Activated naive CD4-positive, alpha-beta T cell treated with anti-CD3 and anti-CD28 coated beads for 36 hours (primary cell): ENCODE data around the gene ZSWIM3. TPM values are rescaled to one million over a fixed set of nuclear protein-coding genes. Genes with fewer than 3 reads are reported as not detected.
A peak's percentile ranks its signal among the peaks of the same experiment; 100 is the strongest.

Experiments
- CTCF ChIA-PET: fragments of 350-600 bp; sonication (Branson Sonifier 250); formaldehyde crosslinking; loops from one replicate; lab custom pipeline; 2021; ENCODE audit warnings: antibody characterized with exemption; lab: Charles Lee
- DNase-seq: peaks from one replicate; pipeline ENCODE4 v3.0.0-alpha.2; 2020
- H3K27ac Mint-ChIP-seq: one replicate; pipeline ENCODE4 v1.8.0; 2021; ENCODE audit warnings: mild to moderate bottlenecking, mixed read lengths
- H3K27me3 Mint-ChIP-seq: one replicate; pipeline ENCODE4 v1.8.0; 2021; ENCODE audit warnings: low read depth, mixed read lengths
- H3K36me3 Mint-ChIP-seq: one replicate; pipeline ENCODE4 v1.8.0; 2021; ENCODE audit warnings: low read depth, mixed read lengths
- H3K4me1 Mint-ChIP-seq: one replicate; pipeline ENCODE4 v1.8.0; 2021; ENCODE audit warnings: low read depth, mixed read lengths
- H3K4me3 Mint-ChIP-seq: one replicate; pipeline ENCODE4 v1.8.0; 2021; ENCODE audit warnings: mild to moderate bottlenecking, moderate library complexity, mixed read lengths
- H3K9me3 Mint-ChIP-seq: one replicate; pipeline ENCODE4 v1.8.0; 2021; ENCODE audit warnings: mixed read lengths
- intact Hi-C: fragments of 100-400 bp; cut with micrococcal nuclease; formaldehyde crosslinking; loops from one replicate; pipeline ENCODE4 v1.15.1; 2023
- total RNA-seq, 2 experiments: library from RNA; stranded (reverse); gene quantifications; one replicate each; pipeline ENCODE4 v1.2.3, GENCODE V29; 2021

The ZSWIM3 gene
- total RNA-seq, 2 experiments from 2014 or later = 3.3 to 3.7 TPM

- Mint-ChIP-seq H3K9me3 (no peaks in the 10 kb centered on the region), H3K36me3 (no peaks in the 10 kb centered on the region), H3K4me1 (peaks cover 20% of the 10 kb centered on the region), H3K4me3 (peak overlapping the region; percentile 82), H3K27me3 (peaks cover 14% of the 10 kb centered on the region), H3K27ac (no peak overlapping the region)
- intact Hi-C loops = loop anchor here (1.0 kb wide), 3 partner anchors 19 to 62 kb away; partner anchors contain the start of genes ACOT8, CTSA, NEURL2 and ZNF335
- DNase-seq = no peak
- CTCF ChIA-PET = interaction anchor here (0.7 to 2.9 kb wide), 3 partner anchors 20 to 112 kb away, joined by 3 to 7 read pairs (median 3); partner anchors contain the start of genes CTSA and NEURL2
Observed at GRCh38 chr20:45909817-45910669, 52.6 kb downstream of the ZSWIM3 start.

DNA sequence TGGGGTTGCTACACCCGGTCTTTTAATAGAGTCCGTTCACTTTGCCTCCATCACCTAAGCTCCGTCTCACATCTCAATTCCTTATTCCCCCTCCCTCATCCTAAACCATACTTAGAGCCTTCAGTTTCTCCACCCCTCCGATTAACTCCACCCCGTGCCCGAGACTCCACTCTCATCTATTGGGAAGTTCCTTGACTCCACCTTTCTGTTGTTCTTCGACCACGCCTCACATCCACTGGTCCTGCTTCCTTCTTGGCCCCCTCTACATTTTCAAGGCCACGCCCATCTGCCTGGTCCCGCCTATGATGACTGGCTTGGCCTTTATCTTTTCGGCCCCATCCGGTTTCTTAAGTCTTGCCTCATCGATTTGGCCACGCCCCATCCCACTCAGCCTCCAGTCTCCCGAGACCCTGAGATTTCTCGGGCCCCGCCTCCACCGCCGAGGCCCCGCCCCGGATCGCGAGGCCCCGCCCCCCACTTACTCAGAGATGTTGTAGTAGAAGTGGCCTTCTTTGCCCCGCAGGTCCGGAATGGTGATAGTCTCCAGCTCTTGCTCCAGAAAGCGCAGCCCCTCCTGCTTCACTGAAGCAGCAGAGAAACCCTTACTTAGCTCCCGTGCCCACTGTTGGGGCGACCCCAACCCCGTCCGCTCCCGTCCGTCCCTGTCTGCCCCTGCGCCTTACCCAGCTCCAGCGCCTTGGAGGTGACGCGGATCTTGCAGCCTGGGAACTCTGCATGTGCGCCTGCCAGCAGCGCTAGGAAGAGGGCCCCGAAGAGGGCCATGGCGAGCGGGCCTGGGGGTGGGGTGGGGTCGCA is 53.5 kb downstream of the ZSWIM3 start:
- H3K9me3 Mint-ChIP-seq = no peaks in the 10 kb centered on the region
- H3K36me3 Mint-ChIP-seq = no peaks in the 10 kb centered on the region
- DNase-seq = peak; percentile 97
- H3K27me3 Mint-ChIP-seq = peaks cover 16% of the 10 kb centered on the region
- H3K27ac Mint-ChIP-seq = peak overlapping the region; percentile 25
- intact Hi-C loops = loop anchor here (1.0 kb wide), 4 partner anchors 20 to 61 kb away; partner anchors contain the start of genes ACOT8, CTSA, NEURL2 and ZNF335
- peaks cover 20% of the 10 kb centered on the region for H3K4me1 Mint-ChIP-seq
- CTCF ChIA-PET = interaction anchor here (1.4 to 2.9 kb wide), 2 partner anchors 21 to 112 kb away, joined by 3 to 7 read pairs; partner anchors contain the start of genes CTSA and NEURL2
- H3K4me3 Mint-ChIP-seq = peak overlapping the region; percentile 82

- intact Hi-C loops = loop anchor here (1.0 kb wide), 1 partner anchor 22 kb away; no protein-coding TSS in a partner anchor
- peak; percentile 27 for DNase-seq
- H3K27me3 Mint-ChIP-seq = peaks cover 21% of the 10 kb centered on the region
- H3K36me3 Mint-ChIP-seq = no peaks in the 10 kb centered on the region
- no peak within 1 kb of the TSS for H3K27ac Mint-ChIP-seq
- H3K9me3 Mint-ChIP-seq = no peaks in the 10 kb centered on the region
- peaks cover 20% of the 10 kb centered on the region for H3K4me1 Mint-ChIP-seq
- CTCF ChIA-PET = no interaction called here
- peak within 1 kb of the TSS; percentile 82 for H3K4me3 Mint-ChIP-seq
Observed at GRCh38 chr20:45911486-45912343, 54.3 kb downstream of the ZSWIM3 start, which contains the start of gene PLTP. PLTP (minus strand) TSS chr20:45912155; CDS start chr20:45911452, 703 bp downstream.

DNA sequence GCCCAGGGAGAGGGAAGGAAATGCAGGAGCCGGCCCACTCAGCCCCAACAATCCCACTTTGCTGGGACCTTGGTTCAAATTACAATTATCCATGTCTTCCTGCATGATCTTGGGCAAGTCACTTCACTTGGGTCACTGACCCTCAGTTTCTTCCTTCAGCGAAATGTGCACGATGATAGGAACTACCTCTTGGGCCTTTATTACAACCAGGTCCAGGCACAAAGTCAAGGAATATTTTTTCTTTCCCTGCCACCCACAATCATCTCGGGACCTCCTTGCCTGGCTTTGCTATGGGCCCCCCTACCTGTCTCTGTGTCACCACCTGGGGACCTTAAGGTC is 54.9 kb downstream of the ZSWIM3 start:
- Mint-ChIP-seq H3K4me1 (peaks cover 20% of the 10 kb centered on the region), H3K9me3 (no peaks in the 10 kb centered on the region), H3K36me3 (no peaks in the 10 kb centered on the region), H3K27ac (no peak overlapping the region), H3K4me3 (peak overlapping the region; percentile 82), H3K27me3 (peaks cover 21% of the 10 kb centered on the region)
- CTCF ChIA-PET = no interaction called here
- intact Hi-C loops = no loop called here
- no peak for DNase-seq

- H3K36me3 Mint-ChIP-seq = no peaks in the 10 kb centered on the region
- no peaks in the 10 kb centered on the region for H3K9me3 Mint-ChIP-seq
- DNase-seq = no peak
- H3K4me1 Mint-ChIP-seq = peaks cover 20% of the 10 kb centered on the region
- H3K27me3 Mint-ChIP-seq = peaks cover 21% of the 10 kb centered on the region
- intact Hi-C loops = no loop called here
- no peak overlapping the region for H3K4me3 Mint-ChIP-seq
- H3K27ac Mint-ChIP-seq = no peak overlapping the region
- CTCF ChIA-PET = interaction anchor here (0.7 kb wide), 1 partner anchor 89 kb away, joined by 3 read pairs; no protein-coding TSS in a partner anchor
Observed at GRCh38 chr20:45913116-45913515, 55.7 kb downstream of the ZSWIM3 start.

GRCh38 chr20:45917790-45918141 is 60.4 kb downstream of the ZSWIM3 start:
- CTCF ChIA-PET = no interaction called here
- H3K9me3 Mint-ChIP-seq = no peaks in the 10 kb centered on the region
- peaks cover 2% of the 10 kb centered on the region for H3K4me1 Mint-ChIP-seq
- DNase-seq = no peak
- intact Hi-C loops = no loop called here
- H3K27me3 Mint-ChIP-seq = peaks cover 18% of the 10 kb centered on the region
- H3K36me3 Mint-ChIP-seq = no peaks in the 10 kb centered on the region
- H3K4me3 Mint-ChIP-seq = no peak overlapping the region
- H3K27ac Mint-ChIP-seq = no peak overlapping the region

DNA sequence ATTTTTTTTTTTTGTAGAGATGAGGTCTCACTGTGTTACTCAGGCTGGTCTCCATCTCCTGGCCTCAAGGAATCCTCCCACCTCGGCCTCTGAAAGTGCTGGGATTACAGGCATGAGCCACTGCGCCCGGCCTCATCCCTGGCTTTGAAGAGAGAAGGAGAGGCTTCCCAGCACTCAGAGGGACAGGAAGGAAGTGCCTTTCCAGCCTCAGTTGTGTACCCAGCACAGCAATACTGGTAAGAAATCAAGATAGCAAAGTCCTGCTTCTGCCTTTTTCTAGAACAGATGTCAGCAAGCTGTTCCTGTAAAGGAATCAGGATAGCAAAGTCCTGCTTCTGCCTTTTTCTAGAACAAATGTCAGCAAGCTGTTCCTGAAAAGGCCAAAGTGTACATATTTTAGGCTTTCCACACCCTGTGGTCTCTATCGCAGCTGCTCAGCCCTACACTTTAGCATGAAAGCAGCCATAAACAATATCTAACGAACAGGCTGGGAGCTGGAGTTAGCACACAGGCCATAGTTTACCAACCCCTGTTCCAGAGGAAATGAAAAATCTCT is 60.8 kb downstream of the ZSWIM3 start:
- peaks cover 16% of the 10 kb centered on the region for H3K27me3 Mint-ChIP-seq
- CTCF ChIA-PET = interaction anchor here (0.6 to 1.4 kb wide), 3 partner anchors 52 to 757 kb away, joined by 3 to 6 read pairs (median 4); no protein-coding TSS in a partner anchor
- no peaks in the 10 kb centered on the region for H3K36me3 Mint-ChIP-seq
- H3K4me1 Mint-ChIP-seq = no peaks in the 10 kb centered on the region
- H3K27ac Mint-ChIP-seq = no peak overlapping the region
- no peaks in the 10 kb centered on the region for H3K9me3 Mint-ChIP-seq
- intact Hi-C loops = no loop called here
- no peak for DNase-seq
- no peak overlapping the region for H3K4me3 Mint-ChIP-seq

GRCh38 chr20:45918779-45919537 is 61.5 kb downstream of the ZSWIM3 start:
- CTCF ChIA-PET = interaction anchor here (0.6 to 1.4 kb wide), 3 partner anchors 51 to 756 kb away, joined by 3 to 6 read pairs (median 4); no protein-coding TSS in a partner anchor

GRCh38 chr20:45919542-45920399 is 62.4 kb downstream of the ZSWIM3 start:
- intact Hi-C loops = no loop called here
- no peak for DNase-seq
- H3K27me3 Mint-ChIP-seq = peaks cover 9% of the 10 kb centered on the region
- H3K36me3 Mint-ChIP-seq = no peaks in the 10 kb centered on the region
- H3K9me3 Mint-ChIP-seq = no peaks in the 10 kb centered on the region
- no peak overlapping the region for H3K27ac Mint-ChIP-seq
- no peaks in the 10 kb centered on the region for H3K4me1 Mint-ChIP-seq
- no peak overlapping the region for H3K4me3 Mint-ChIP-seq
- CTCF ChIA-PET = interaction anchor here (1.4 kb wide), 1 partner anchor 50 kb away, joined by 4 read pairs; no protein-coding TSS in a partner anchor

More at GRCh38 chr20:45918779-45919537, 61.5 kb downstream of the ZSWIM3 start:
- H3K27me3 Mint-ChIP-seq = peaks cover 16% of the 10 kb centered on the region
- DNase-seq = no peak
- no peaks in the 10 kb centered on the region for H3K9me3 Mint-ChIP-seq
- H3K4me3 Mint-ChIP-seq = no peak overlapping the region
- H3K4me1 Mint-ChIP-seq = no peaks in the 10 kb centered on the region
- H3K27ac Mint-ChIP-seq = no peak overlapping the region
- no peaks in the 10 kb centered on the region for H3K36me3 Mint-ChIP-seq
- intact Hi-C loops = no loop called here
